BLaER1 treated with 17β-estradiol and CSF1 and Interleukin-3, amounts not matched to agents 10 nM and 100 nM (cell line): Measurements from ENCODE around the gene ADGRL3.
A peak's percentile ranks its signal among the peaks of the same experiment; 100 is the strongest.

Source experiments
- H3K27ac ChIP-seq, 11 experiments: shearing (Covaris generic); formaldehyde crosslinking; 2 replicates each; pipeline ENCODE4 v1.8.1; 2022
- H3K27me3 ChIP-seq, 11 experiments: shearing (Covaris generic); formaldehyde crosslinking; 2 replicates each; pipeline ENCODE4 v1.8.1; 2022
- H3K36me3 ChIP-seq, 11 experiments: shearing (Covaris generic); formaldehyde crosslinking; 2 replicates each; pipeline ENCODE4 v1.8.1; 2022
- H3K4me1 ChIP-seq, 10 experiments: shearing (Covaris generic); formaldehyde crosslinking; 2 replicates each; pipeline ENCODE4 v1.8.1; 2022
- H3K4me2 ChIP-seq, 11 experiments: shearing (Covaris generic); formaldehyde crosslinking; 2 replicates each; pipeline ENCODE4 v1.8.1; 2022
- H3K4me3 ChIP-seq, 10 experiments: shearing (Covaris generic); formaldehyde crosslinking; 2 replicates each; pipeline ENCODE4 v1.8.1; 2022
- H3K9ac ChIP-seq, 11 experiments: shearing (Covaris generic); formaldehyde crosslinking; 2 replicates each; pipeline ENCODE4 v1.8.1; 2022
- H3K9me3 ChIP-seq, 11 experiments: shearing (Covaris generic); formaldehyde crosslinking; replicated peaks in 1 of 11; 2 replicates each; pipeline ENCODE4 v1.8.1; 2022
- H4K20me1 ChIP-seq, 11 experiments: shearing (Covaris generic); formaldehyde crosslinking; 2 replicates each; pipeline ENCODE4 v1.8.1; 2022
- Cebpa-rat ChIP-seq, 11 experiments: shearing (Covaris generic); IDR thresholded peaks; 2 replicates each; pipeline ENCODE4 v1.8.1; 2022

The ADGRL3 gene

GRCh38 chr4:61579786-61580185 is 379.7 kb downstream of the ADGRL3 start:
- no peaks in the 10 kb centered on the region for H3K4me1 ChIP-seq
- no peak for TF ChIP-seq Cebpa-rat (IDR thresholded peaks at IDR 0.05)
- H3K36me3 ChIP-seq = no peaks in the 10 kb centered on the region
- H3K27ac ChIP-seq = no peak overlapping the region
- no peaks in the 10 kb centered on the region for H3K9me3 ChIP-seq
- no peak overlapping the region for H3K4me2 ChIP-seq
- no peaks in the 10 kb centered on the region for H4K20me1 ChIP-seq
- peaks cover 0 to 60% (median 0%) of the 10 kb centered on the region in 11 experiments; a peak in 5 of 22 replicates for H3K27me3 ChIP-seq
- H3K9ac ChIP-seq = no peak overlapping the region
- no peak overlapping the region for H3K4me3 ChIP-seq

GRCh38 chr4:61580721-61581377 is 380.7 kb downstream of the ADGRL3 start:
- Histone ChIP-seq H3K4me1 (no peaks in the 10 kb centered on the region), H4K20me1 (no peaks in the 10 kb centered on the region)
- no peak for TF ChIP-seq Cebpa-rat (IDR thresholded peaks at IDR 0.05)

GRCh38 chr4:61583696-61584095 is 383.6 kb downstream of the ADGRL3 start:
- no peak overlapping the region for H3K4me3 ChIP-seq
- H3K36me3 ChIP-seq = no peaks in the 10 kb centered on the region
- no peak for TF ChIP-seq Cebpa-rat (IDR thresholded peaks at IDR 0.05)
- H3K4me2 ChIP-seq = no peak overlapping the region
- no peaks in the 10 kb centered on the region for H3K9me3 ChIP-seq
- no peak overlapping the region for H3K27ac ChIP-seq
- no peaks in the 10 kb centered on the region for H3K4me1 ChIP-seq
- H3K27me3 ChIP-seq = peaks cover 0 to 31% (median 0%) of the 10 kb centered on the region in 11 experiments; a peak in 4 of 22 replicates
- no peaks in the 10 kb centered on the region for H4K20me1 ChIP-seq
- no peak overlapping the region for H3K9ac ChIP-seq

More at GRCh38 chr4:61580721-61581377, 380.7 kb downstream of the ADGRL3 start:
- Histone ChIP-seq H3K27me3 (peaks cover 0 to 51% (median 0%) of the 10 kb centered on the region in 11 experiments; a peak in 4 of 22 replicates), H3K9me3 (no peaks in the 10 kb centered on the region), H3K27ac (no peak overlapping the region), H3K36me3 (no peaks in the 10 kb centered on the region), H3K9ac (no peak overlapping the region), H3K4me2 (no peak overlapping the region), H3K4me3 (no peak overlapping the region)

GRCh38 chr4:61588621-61589402 is 388.7 kb downstream of the ADGRL3 start:
- Histone ChIP-seq H3K27ac (no peak overlapping the region), H4K20me1 (no peaks in the 10 kb centered on the region), H3K4me1 (no peaks in the 10 kb centered on the region), H3K36me3 (no peaks in the 10 kb centered on the region), H3K4me2 (no peak overlapping the region), H3K4me3 (no peak overlapping the region), H3K9ac (no peak overlapping the region), H3K27me3 (peaks cover 0 to 7% (median 0%) of the 10 kb centered on the region in 11 experiments; a peak in 3 of 22 replicates), H3K9me3 (no peaks in the 10 kb centered on the region)
- no peak for TF ChIP-seq Cebpa-rat (IDR thresholded peaks at IDR 0.05)

- Histone ChIP-seq H3K27ac (no peak overlapping the region), H3K4me2 (no peak overlapping the region), H4K20me1 (no peaks in the 10 kb centered on the region), H3K4me1 (peaks cover 0 to 9% (median 0%) of the 10 kb centered on the region in 10 experiments; a peak in 3 of 20 replicates), H3K9me3 (no peaks in the 10 kb centered on the region), H3K4me3 (no peak overlapping the region), H3K9ac (no peak overlapping the region), H3K36me3 (no peaks in the 10 kb centered on the region), H3K27me3 (peaks cover 0 to 17% (median 0%) of the 10 kb centered on the region in 11 experiments; a peak in 4 of 22 replicates)
- no peak for TF ChIP-seq Cebpa-rat (IDR thresholded peaks at IDR 0.05)
Measured at GRCh38 chr4:61590881-61591280, 390.8 kb downstream of the ADGRL3 start.

GRCh38 chr4:61596606-61597340 is 396.6 kb downstream of the ADGRL3 start:
- no peak overlapping the region for H3K9ac ChIP-seq
- H3K36me3 ChIP-seq = no peaks in the 10 kb centered on the region
- peaks cover 0 to 27% (median 0%) of the 10 kb centered on the region in 11 experiments; a peak in 4 of 22 replicates for H3K27me3 ChIP-seq
- no peaks in the 10 kb centered on the region for H3K9me3 ChIP-seq
- no peak overlapping the region for H3K4me3 ChIP-seq
- no peak for TF ChIP-seq Cebpa-rat (IDR thresholded peaks at IDR 0.05)
- no peak overlapping the region for H3K4me2 ChIP-seq
- H3K27ac ChIP-seq = no peak overlapping the region
- H4K20me1 ChIP-seq = no peaks in the 10 kb centered on the region
- H3K4me1 ChIP-seq = peaks cover 0 to 9% (median 0%) of the 10 kb centered on the region in 10 experiments; a peak in 3 of 20 replicates

- Histone ChIP-seq H3K4me3 (no peak overlapping the region), H3K4me1 (peaks cover 0 to 18% (median 0%) of the 10 kb centered on the region in 10 experiments; a peak in 5 of 20 replicates), H3K27me3 (peaks cover 0 to 37% (median 0%) of the 10 kb centered on the region in 11 experiments; a peak in 3 of 22 replicates), H3K27ac (no peak overlapping the region), H3K9ac (no peak overlapping the region), H3K9me3 (no peaks in the 10 kb centered on the region), H3K36me3 (no peaks in the 10 kb centered on the region), H3K4me2 (no peak overlapping the region), H4K20me1 (no peaks in the 10 kb centered on the region)
- TF ChIP-seq Cebpa-rat (IDR thresholded peaks at IDR 0.05) = no peak
Measured at GRCh38 chr4:61603086-61603485, 403.0 kb downstream of the ADGRL3 start.

- no peak for TF ChIP-seq Cebpa-rat (IDR thresholded peaks at IDR 0.05)
- Histone ChIP-seq H3K4me3 (no peak overlapping the region), H3K27ac (no peak overlapping the region), H3K4me1 (peaks cover 0 to 18% (median 0%) of the 10 kb centered on the region in 10 experiments; a peak in 5 of 20 replicates), H4K20me1 (no peaks in the 10 kb centered on the region), H3K9me3 (no peaks in the 10 kb centered on the region), H3K36me3 (no peaks in the 10 kb centered on the region), H3K9ac (no peak overlapping the region), H3K4me2 (peak overlapping the region in 1 of 11 experiments; percentile 77; a peak in 1 of 22 replicates), H3K27me3 (peaks cover 0 to 33% (median 0%) of the 10 kb centered on the region in 11 experiments; a peak in 3 of 22 replicates)
Measured at GRCh38 chr4:61604054-61604453, 403.9 kb downstream of the ADGRL3 start.

GRCh38 chr4:61605984-61606383 is 405.9 kb downstream of the ADGRL3 start:
- Histone ChIP-seq H3K4me3 (no peak overlapping the region), H3K27me3 (peaks cover 0 to 29% (median 0%) of the 10 kb centered on the region in 11 experiments; a peak in 3 of 22 replicates), H3K9me3 (no peaks in the 10 kb centered on the region), H4K20me1 (no peaks in the 10 kb centered on the region), H3K36me3 (no peaks in the 10 kb centered on the region), H3K4me2 (peak overlapping the region in 2 of 11 experiments; percentile 75 to 77; a peak in 2 of 22 replicates), H3K4me1 (peaks cover 0 to 18% (median 0%) of the 10 kb centered on the region in 10 experiments; a peak in 5 of 20 replicates), H3K9ac (no peak overlapping the region), H3K27ac (no peak overlapping the region)
- no peak for TF ChIP-seq Cebpa-rat (IDR thresholded peaks at IDR 0.05)
